ENCODE measurements around the gene RAB1A.

- TF ChIP-seq EZH2 (IDR thresholded peaks at IDR 0.05; ENCODE audit: borderline replicate concordance, low read depth, low read length, severe bottlenecking) = no peak
- TF ChIP-seq CTCF (IDR thresholded peaks at IDR 0.05; ENCODE audit: borderline replicate concordance, extremely low read depth, low read length, poor library complexity, severe bottlenecking) = no peak
Measured at GRCh38 chr2:65158557-65158956, 28.7 kb upstream of the RAB1A start.

Data from DND-41 (cell line).